ENCODE measurements around the gene GATD1.

GRCh38 chr11:761526-762108, 15.7 kb downstream of the GATD1 start:
- TF ChIP-seq CTCF (conservative IDR thresholded peaks at IDR 0.05 in 1 of 2, IDR thresholded peaks at IDR 0.05 in 1 of 2; ENCODE audit: low read depth in 1 of 2, low read length in 2 of 2) = no peak
- no peak for TF ChIP-seq EZH2 (IDR thresholded peaks at IDR 0.05; ENCODE audit: low read length, missing control alignments)
